Naive B cell (primary cell): ENCODE measurements around the gene TMEM151A. TPM values are rescaled to one million over a fixed set of nuclear protein-coding genes. Genes with fewer than 3 reads are reported as not detected.
"Not testable (repeated sequence)": the region's sequence is repeated elsewhere in the genome, so short reads cannot be mapped to it uniquely, and the experiment has no call there.

ENCODE experiments used
- ATAC-seq, 2 donors: fragments of 150-1000 bp; cut with Tn5 transposase; 2 replicates each; pipeline ENCODE4 v1.10.0; 2021; ENCODE audit warnings: low read depth in 2 of 2, mild to moderate bottlenecking in 2 of 2, moderate library complexity in 2 of 2
- DNase-seq: peaks from one replicate; pipeline ENCODE4 v3.0.0; 2022
- H3K27ac Mint-ChIP-seq, 6 donors: one replicate each; pipeline ENCODE4 v1.8.0; 2020 to 2022; ENCODE audit warnings: mild to moderate bottlenecking in 6 of 6, mixed read lengths in 6 of 6, moderate library complexity in 5 of 6, inconsistent platforms in 2 of 6
- H3K27me3 Mint-ChIP-seq, 3 donors: one replicate each; pipeline ENCODE4 v1.8.0; 2021 to 2022; ENCODE audit warnings: mixed read lengths in 3 of 3, mild to moderate bottlenecking in 1 of 3
- H3K36me3 Mint-ChIP-seq, 2 donors: one replicate each; pipeline ENCODE4 v1.8.0; 2020 to 2022; ENCODE audit warnings: mixed read lengths in 2 of 2, inconsistent platforms in 1 of 2, mild to moderate bottlenecking in 1 of 2
- H3K4me1 Mint-ChIP-seq, 3 donors: one replicate each; pipeline ENCODE4 v1.8.0; 2020 to 2022; ENCODE audit warnings: mixed read lengths in 3 of 3, inconsistent platforms in 1 of 3, mild to moderate bottlenecking in 1 of 3, moderate library complexity in 1 of 3
- H3K4me3 Mint-ChIP-seq, 8 donors: one replicate each; pipeline ENCODE4 v1.8.0; 2020 to 2022; ENCODE audit warnings: mild to moderate bottlenecking in 8 of 8, mixed read lengths in 8 of 8, moderate library complexity in 8 of 8, inconsistent platforms in 2 of 8
- H3K9me3 Mint-ChIP-seq, 7 donors: one replicate each; pipeline ENCODE4 v1.8.0; 2020 to 2022; ENCODE audit warnings: mixed read lengths in 7 of 7, mild to moderate bottlenecking in 5 of 7, inconsistent platforms in 2 of 7, moderate library complexity in 1 of 7
- polyA plus RNA-seq, 6 donors: library from polyadenylated mRNA; unstranded; fragments of 300-500 nt; fragmentation: Illumina TruSeq; gene quantifications; one replicate each; pipeline ENCODE4 v1.2.3, GENCODE V29; 2021; ENCODE audit warnings: low read depth in 6 of 6

Gene TMEM151A
- not detected for polyA plus RNA-seq

GRCh38 chr11:66291706-66292542 lies at the start of gene TMEM151A:
Gene TMEM151A, plus strand, starts transcription at chr11:66291894. Its CDS starts 120 bp downstream, at chr11:66292014.
- Mint-ChIP-seq H3K9me3 (peaks cover 0 to 1% (median 0%) of the 10 kb centered on the region in 7 donors), H3K36me3 (no peaks in the 10 kb centered on the region), H3K4me1 (peaks cover 33 to 42% (median 39%) of the 10 kb centered on the region in 3 donors), H3K27me3 (peaks cover 23 to 40% (median 28%) of the 10 kb centered on the region in 3 donors), H3K4me3 (peak within 1 kb of the TSS; percentile 84 to 97 (median 90)), H3K27ac (peak within 1 kb of the TSS in 2 of 6 donors; percentile 41 to 76)
- ATAC-seq (no peak), DNase-seq (no peak)

- peak overlapping the region in 4 of 6 donors; percentile 41 to 86 (median 61) for H3K27ac Mint-ChIP-seq
- H3K36me3 Mint-ChIP-seq, result peaks cover 0 to 33% of the 10 kb centered on the region in 2 donors
- peak; percentile 14 for DNase-seq
- no peaks in the 10 kb centered on the region for H3K9me3 Mint-ChIP-seq
- peak; percentile 18 to 28 for ATAC-seq
- no peaks in the 10 kb centered on the region for H3K27me3 Mint-ChIP-seq
- H3K4me1 Mint-ChIP-seq, result peaks cover 12 to 28% (median 21%) of the 10 kb centered on the region in 3 donors
- peak overlapping the region in 1 of 8 donors; percentile 17 for H3K4me3 Mint-ChIP-seq
Observed at GRCh38 chr11:66242095-66242765, 49.5 kb upstream of the TMEM151A start.

GRCh38 chr11:66243782-66244535 lies 47.7 kb upstream of the TMEM151A start:
- ATAC-seq, result no peak
- Mint-ChIP-seq H3K36me3 (peaks cover 0 to 33% of the 10 kb centered on the region in 2 donors), H3K9me3 (no peaks in the 10 kb centered on the region), H3K4me1 (peaks cover 12 to 38% (median 32%) of the 10 kb centered on the region in 3 donors), H3K27me3 (no peaks in the 10 kb centered on the region), H3K27ac (peak overlapping the region in 3 of 6 donors; percentile 78 to 86 (median 85)), H3K4me3 (no peak overlapping the region)
- DNase-seq, result no peak

- DNase-seq (no peak), ATAC-seq (no peak)
- H3K4me1 Mint-ChIP-seq, result peaks cover 12 to 34% (median 32%) of the 10 kb centered on the region in 3 donors
- H3K27me3 Mint-ChIP-seq, result no peaks in the 10 kb centered on the region
- no peak overlapping the region for H3K4me3 Mint-ChIP-seq
- peaks cover 0 to 2% (median 0%) of the 10 kb centered on the region in 7 donors for H3K9me3 Mint-ChIP-seq
- peaks cover 0 to 19% of the 10 kb centered on the region in 2 donors for H3K36me3 Mint-ChIP-seq
- H3K27ac Mint-ChIP-seq, result peak overlapping the region in 4 of 6 donors; percentile 12 to 81 (median 24)
Observed at GRCh38 chr11:66247295-66247694, 44.4 kb upstream of the TMEM151A start.

GRCh38 chr11:66247801-66248200 lies 43.9 kb upstream of the TMEM151A start:
- Mint-ChIP-seq H3K27me3 (no peaks in the 10 kb centered on the region), H3K4me1 (peaks cover 12 to 30% (median 29%) of the 10 kb centered on the region in 3 donors), H3K9me3 (peaks cover 0 to 2% (median 0%) of the 10 kb centered on the region in 7 donors), H3K36me3 (peaks cover 0 to 14% of the 10 kb centered on the region in 2 donors), H3K27ac (peak overlapping the region in 4 of 6 donors; percentile 4 to 63 (median 26)), H3K4me3 (peak overlapping the region in 1 of 8 donors; percentile 5)
- no peak for DNase-seq
- no peak for ATAC-seq

GRCh38 chr11:66248903-66249302 lies 42.8 kb upstream of the TMEM151A start:
- no peak for DNase-seq
- peaks cover 0 to 7% of the 10 kb centered on the region in 2 donors for H3K36me3 Mint-ChIP-seq
- H3K27me3 Mint-ChIP-seq, result no peaks in the 10 kb centered on the region
- H3K4me1 Mint-ChIP-seq, result peaks cover 18 to 25% (median 25%) of the 10 kb centered on the region in 3 donors
- H3K9me3 Mint-ChIP-seq, result peaks cover 0 to 2% (median 0%) of the 10 kb centered on the region in 7 donors
- H3K4me3 Mint-ChIP-seq, result peak overlapping the region in 1 of 8 donors; percentile 22
- ATAC-seq, result no peak
- H3K27ac Mint-ChIP-seq, result peak overlapping the region in 1 of 6 donors; percentile 80

- DNase-seq (no peak), ATAC-seq (no peak)
- peaks cover 0 to 2% (median 0%) of the 10 kb centered on the region in 7 donors for H3K9me3 Mint-ChIP-seq
- H3K4me3 Mint-ChIP-seq, result no peak overlapping the region
- peaks cover 20 to 27% (median 21%) of the 10 kb centered on the region in 3 donors for H3K4me1 Mint-ChIP-seq
- H3K27me3 Mint-ChIP-seq, result no peaks in the 10 kb centered on the region
- H3K27ac Mint-ChIP-seq, result peak overlapping the region in 2 of 6 donors; percentile 29 to 34
- H3K36me3 Mint-ChIP-seq, result no peaks in the 10 kb centered on the region
Observed at GRCh38 chr11:66251809-66252208, 39.9 kb upstream of the TMEM151A start.

- not testable (repeated sequence) for H3K27me3 Mint-ChIP-seq, H3K36me3 Mint-ChIP-seq, H3K9me3 Mint-ChIP-seq, ATAC-seq, DNase-seq
- Mint-ChIP-seq H3K4me1 (peaks cover 16 to 25% (median 23%) of the 10 kb centered on the region in 3 donors), H3K4me3 (peak overlapping the region in 1 of 8 donors; percentile 62), H3K27ac (peak overlapping the region in 3 of 6 donors; percentile 49 to 83 (median 79))
Observed at GRCh38 chr11:66253081-66253480, 38.6 kb upstream of the TMEM151A start.

GRCh38 chr11:66258473-66258893 lies 33.2 kb upstream of the TMEM151A start:
- H3K9me3 Mint-ChIP-seq, result no peaks in the 10 kb centered on the region
- no peaks in the 10 kb centered on the region for H3K27me3 Mint-ChIP-seq
- DNase-seq (no peak), ATAC-seq (no peak)
- H3K4me1 Mint-ChIP-seq, result peaks cover 19 to 26% (median 25%) of the 10 kb centered on the region in 3 donors
- H3K27ac Mint-ChIP-seq, result peak overlapping the region in 4 of 6 donors; percentile 59 to 94 (median 82)
- H3K36me3 Mint-ChIP-seq, result no peaks in the 10 kb centered on the region
- peak overlapping the region; percentile 87 to 96 (median 94) for H3K4me3 Mint-ChIP-seq

- no peaks in the 10 kb centered on the region for H3K9me3 Mint-ChIP-seq
- H3K27me3 Mint-ChIP-seq, result no peaks in the 10 kb centered on the region
- peak overlapping the region in 3 of 6 donors; percentile 62 to 94 (median 87) for H3K27ac Mint-ChIP-seq
- DNase-seq (no peak), ATAC-seq (no peak)
- peaks cover 17 to 26% (median 25%) of the 10 kb centered on the region in 3 donors for H3K4me1 Mint-ChIP-seq
- H3K4me3 Mint-ChIP-seq, result peak overlapping the region in 5 of 8 donors; percentile 5 to 94 (median 60)
- H3K36me3 Mint-ChIP-seq, result no peaks in the 10 kb centered on the region
Observed at GRCh38 chr11:66259225-66259624, 32.5 kb upstream of the TMEM151A start.

GRCh38 chr11:66259956-66260355 lies 31.7 kb upstream of the TMEM151A start:
- ATAC-seq (no peak), DNase-seq (no peak)
- Mint-ChIP-seq H3K36me3 (no peaks in the 10 kb centered on the region), H3K27me3 (no peaks in the 10 kb centered on the region), H3K4me3 (peak overlapping the region in 2 of 8 donors; percentile 40 to 94), H3K4me1 (peaks cover 21 to 30% (median 26%) of the 10 kb centered on the region in 3 donors), H3K9me3 (no peaks in the 10 kb centered on the region), H3K27ac (peak overlapping the region in 1 of 6 donors; percentile 34)

GRCh38 chr11:66261578-66261977 lies 30.1 kb upstream of the TMEM151A start:
- ATAC-seq, result no peak
- H3K9me3 Mint-ChIP-seq, result no peaks in the 10 kb centered on the region
- DNase-seq, result no peak
- no peak overlapping the region for H3K4me3 Mint-ChIP-seq
- H3K27me3 Mint-ChIP-seq, result no peaks in the 10 kb centered on the region
- no peaks in the 10 kb centered on the region for H3K36me3 Mint-ChIP-seq
- H3K4me1 Mint-ChIP-seq, result peaks cover 20 to 30% (median 23%) of the 10 kb centered on the region in 3 donors
- peak overlapping the region in 1 of 6 donors; percentile 54 for H3K27ac Mint-ChIP-seq
